Measurements from ENCODE around the gene VASN.

- TF ChIP-seq POLR2A (IDR thresholded peaks at IDR 0.05; ENCODE audit: low read depth, low read length) (no peak), POLR2AphosphoS5 (IDR thresholded peaks at IDR 0.05; ENCODE audit: low read depth, low read length) (no peak), PAX5 (IDR thresholded peaks at IDR 0.05; ENCODE audit: insufficient read depth, low read length, severe bottlenecking) (no peak)
Observed at GRCh38 chr16:4410335-4411075, 38.9 kb downstream of the VASN start.

All from GM12891 (cell line).